OCI-LY1 (cell line): ENCODE measurements around the gene MAML2.
A peak's percentile ranks its signal among the peaks of the same experiment; 100 is the strongest.

Source experiments
- H2AFZ ChIP-seq: fragments of 200-600 bp; sonication (generic), shearing (Covaris generic); 2 replicates; pipeline ENCODE4 v1.6.0; 2014; ENCODE audit warnings: antibody characterized with exemption, mild to moderate bottlenecking, low read length
- H3F3A ChIP-seq: fragments of 200-600 bp; sonication (generic), shearing (Covaris generic); 2 replicates; pipeline ENCODE4 v1.6.0; 2014; ENCODE audit warnings: mild to moderate bottlenecking, antibody characterized with exemption, low read length, moderate library complexity; ENCODE audit not compliant: insufficient read depth
- H3K27ac ChIP-seq: fragments of 200-600 bp; sonication (generic); 2 replicates; pipeline ENCODE4 v1.5.1; 2014; ENCODE audit warnings: low read length, mixed run types, mild to moderate bottlenecking, low read depth; ENCODE audit not compliant: poor library complexity, severe bottlenecking
- H3K27me3 ChIP-seq: fragments of 200-600 bp; sonication (generic); 2 replicates; pipeline ENCODE4 v1.6.0; 2014; ENCODE audit warnings: antibody characterized with exemption, mild to moderate bottlenecking, low read length, moderate library complexity; ENCODE audit not compliant: insufficient read depth
- H3K36me3 ChIP-seq: fragments of 200-600 bp; sonication (generic); 2 replicates; pipeline ENCODE4 v1.6.1; 2014; ENCODE audit warnings: mild to moderate bottlenecking, antibody characterized with exemption, low read length, moderate library complexity, mixed read lengths; ENCODE audit not compliant: insufficient read depth
- H3K4me1 ChIP-seq: fragments of 200-600 bp; sonication (generic); 2 replicates; pipeline ENCODE4 v1.5.1; 2014; ENCODE audit warnings: mild to moderate bottlenecking, low read length, moderate library complexity; ENCODE audit not compliant: insufficient read depth, severe bottlenecking
- H3K4me2 ChIP-seq: fragments of 200-600 bp; sonication (generic), shearing (Covaris generic); 2 replicates; pipeline ENCODE4 v1.6.1; 2014; ENCODE audit warnings: low read length
- H3K4me3 ChIP-seq: fragments of 200-600 bp; sonication (generic); 2 replicates; pipeline ENCODE4 v1.5.1; 2014; ENCODE audit warnings: low read length, low read depth, mild to moderate bottlenecking, mixed read lengths; ENCODE audit not compliant: poor library complexity, severe bottlenecking
- H3K79me2 ChIP-seq: fragments of 200-600 bp; shearing (Covaris generic); 2 replicates; pipeline ENCODE4 v1.6.1; 2016; ENCODE audit warnings: mixed run types, low read length, mixed read lengths; ENCODE audit not compliant: insufficient read depth
- H3K9ac ChIP-seq: fragments of 200-600 bp; sonication (generic), shearing (Covaris generic); 2 replicates; pipeline ENCODE4 v1.6.1; 2014; ENCODE audit warnings: mild to moderate bottlenecking, low read length, mixed read lengths
- H3K9me2 ChIP-seq: fragments of 200-600 bp; sonication (generic), shearing (Covaris generic); 2 replicates; pipeline ENCODE4 v1.6.1; 2014; ENCODE audit warnings: low read depth, mild to moderate bottlenecking, low read length, mixed read lengths
- H3K9me3 ChIP-seq: fragments of 200-600 bp; shearing (Covaris generic); 2 replicates; pipeline ENCODE4 v1.6.1; 2014; ENCODE audit warnings: low read length, mixed read lengths
- H4K20me1 ChIP-seq: fragments of 200-600 bp; sonication (generic), shearing (Covaris generic); 2 replicates; pipeline ENCODE4 v1.6.0; 2016; ENCODE audit warnings: mild to moderate bottlenecking, low read length; ENCODE audit not compliant: insufficient read depth
- CTCF ChIP-seq: fragments of 200-600 bp; sonication (generic), shearing (Covaris generic); IDR thresholded peaks from 2 replicates; pipeline ENCODE4 v1.5.1; 2017; ENCODE audit warnings: mild to moderate bottlenecking, antibody characterized with exemption, low read length, moderate library complexity, mixed read lengths
- EZH2 ChIP-seq: fragments of 200-600 bp; sonication (generic), shearing (Covaris generic); IDR thresholded peaks from 2 replicates; pipeline ENCODE4 v1.8.0; 2017; ENCODE audit warnings: borderline replicate concordance, mixed run types, mild to moderate bottlenecking, antibody characterized with exemption, low read length, moderate library complexity, mixed read lengths

Gene MAML2

GRCh38 chr11:96195671-96196070 lies 147.3 kb downstream of the MAML2 start:
- no peak overlapping the region for H3K4me2 ChIP-seq
- no peaks in the 10 kb centered on the region for H4K20me1 ChIP-seq
- no peaks in the 10 kb centered on the region for H3F3A ChIP-seq
- no peak overlapping the region for H2AFZ ChIP-seq
- H3K4me3 ChIP-seq = no peak overlapping the region
- H3K27me3 ChIP-seq = no peaks in the 10 kb centered on the region
- H3K9ac ChIP-seq = no peak overlapping the region
- no peaks in the 10 kb centered on the region for H3K9me2 ChIP-seq
- peaks cover 50% of the 10 kb centered on the region for H3K4me1 ChIP-seq
- no peaks in the 10 kb centered on the region for H3K9me3 ChIP-seq
- TF ChIP-seq CTCF (no peak), EZH2 (no peak)
- H3K36me3 ChIP-seq = no peaks in the 10 kb centered on the region
- no peak overlapping the region for H3K27ac ChIP-seq
- H3K79me2 ChIP-seq = no peaks in the 10 kb centered on the region

- Histone ChIP-seq H3K9ac (no peak overlapping the region), H3K36me3 (no peaks in the 10 kb centered on the region), H4K20me1 (no peaks in the 10 kb centered on the region), H3K27ac (peak overlapping the region; percentile 16), H3F3A (no peaks in the 10 kb centered on the region), H3K79me2 (no peaks in the 10 kb centered on the region), H3K9me2 (no peaks in the 10 kb centered on the region), H3K4me2 (no peak overlapping the region), H3K4me3 (no peak overlapping the region), H3K4me1 (peaks cover 55% of the 10 kb centered on the region), H3K27me3 (no peaks in the 10 kb centered on the region), H2AFZ (no peak overlapping the region), H3K9me3 (no peaks in the 10 kb centered on the region)
- TF ChIP-seq CTCF = no peak
- no peak for TF ChIP-seq EZH2
Observed at GRCh38 chr11:96194581-96195374, 148.2 kb downstream of the MAML2 start.

- Histone ChIP-seq H3K9me3 (no peaks in the 10 kb centered on the region), H3K79me2 (no peaks in the 10 kb centered on the region), H3K4me1 (peaks cover 58% of the 10 kb centered on the region), H3F3A (no peaks in the 10 kb centered on the region), H3K27ac (peak overlapping the region; percentile 16), H2AFZ (no peak overlapping the region), H3K27me3 (no peaks in the 10 kb centered on the region), H4K20me1 (no peaks in the 10 kb centered on the region), H3K9ac (no peak overlapping the region), H3K36me3 (no peaks in the 10 kb centered on the region), H3K4me2 (no peak overlapping the region), H3K4me3 (no peak overlapping the region), H3K9me2 (no peaks in the 10 kb centered on the region)
- TF ChIP-seq CTCF (no peak), EZH2 (no peak)
Observed at GRCh38 chr11:96193745-96194443, 149.1 kb downstream of the MAML2 start.
